K562 (cell line): ENCODE measurements around the gene RANGAP1. TPM values are rescaled to one million over a fixed set of nuclear protein-coding genes. Genes with fewer than 3 reads are reported as not detected.
A peak's percentile ranks its signal among the peaks of the same experiment; 100 is the strongest.

Experiments
- NR2C2 ChIP-seq, 2 experiments: fragments of 200-800 bp in 1 of 2; sonication (Bioruptor generic) in 1 of 2; sonication (generic) in 1 of 2; formaldehyde crosslinking in 1 of 2; IDR thresholded peaks; 2 replicates each; pipeline versions ENCODE4 v1.6.1 to v1.8.0; 2016 to 2022; ENCODE audit warnings: mild to moderate bottlenecking in 1 of 2, missing compliant biosample characterization in 1 of 2, missing genetic modification characterization in 1 of 2, missing genetic modification reagents in 1 of 2
- RBFOX2 ChIP-seq: fragments of 200-400 bp; formaldehyde crosslinking; IDR thresholded peaks from 2 replicates; pipeline ENCODE4 v1.6.1; 2017; ENCODE audit warnings: low read depth, mild to moderate bottlenecking, low read length, moderate library complexity
- ZKSCAN8 ChIP-seq: fragments of 200-800 bp; sonication (Bioruptor generic); IDR thresholded peaks from 2 replicates; pipeline ENCODE4 v1.6.1; 2016; ENCODE audit warnings: missing genetic modification characterization, missing compliant biosample characterization
- ZSCAN32 ChIP-seq: fragments of 450-650 bp; formaldehyde crosslinking; IDR thresholded peaks from 2 replicates; pipeline ENCODE4 v1.4.0; 2020; ENCODE audit warnings: mild to moderate bottlenecking, moderate library complexity
- polyA plus RNA-seq, 8 experiments: library from polyadenylated mRNA; depleted of rRNA in 4 of 8; stranded (reverse) in 5 of 8; unstranded in 3 of 8; fragments of >200 nt; fragmentation: Nextera tagmentation in 2 of 8; fragmentation: Illumina TruSeq in 1 of 8; extraction: Ambion mirVana in 2 of 8; extraction: Trizol in 1 of 8; gene quantifications; 2 replicates each; pipeline versions ENCODE4 v1.2.1 to v1.2.3, GENCODE V29; 2011 to 2014; ENCODE audit warnings: inconsistent platforms in 1 of 8, missing spikeins in 1 of 8
- total RNA-seq, 7 experiments: library from RNA; depleted of rRNA in 6 of 7; stranded (reverse); fragments of >200 nt in 6 of 7; fragmentation: Illumina TruSeq in 2 of 7; extraction: Trizol in 2 of 7; gene quantifications; 2 replicates each; pipeline versions ENCODE4 v1.2.1 to v1.2.3, GENCODE V29; 2011 to 2021; ENCODE audit warnings: low replicate concordance in 1 of 7
- TF ChIP-seq, protein P1 (sequence below): fragments of 250-450 bp; sonication (Bioruptor Pico); IDR thresholded peaks from 2 replicates; pipeline ENCODE4 v1.4.0; 2020
- TF ChIP-seq, protein P2 (sequence below): fragments of 200-800 bp; sonication (Bioruptor generic); IDR thresholded peaks from 2 replicates; pipeline ENCODE4 v1.6.1; 2016; ENCODE audit warnings: missing genetic modification characterization, missing compliant biosample characterization
- TF ChIP-seq, protein P3 (sequence below): sonication (generic); formaldehyde crosslinking; IDR thresholded peaks from 2 replicates; pipeline ENCODE4 v1.8.0; 2023; ENCODE audit warnings: mild to moderate bottlenecking, missing genetic modification reagents
- TF ChIP-seq, protein P4 (sequence below): fragments of 200-800 bp; sonication (Bioruptor generic); IDR thresholded peaks from 2 replicates; pipeline ENCODE4 v1.6.1; 2017; ENCODE audit warnings: missing genetic modification characterization, missing compliant biosample characterization

The RANGAP1 gene
- total and polyA plus RNA-seq, 9 of the 15 experiments (the other 6 are each of a cell fraction or from before 2014, with no cell fraction given) = 2.1 to 104 (median 50.6) TPM

DNA sequence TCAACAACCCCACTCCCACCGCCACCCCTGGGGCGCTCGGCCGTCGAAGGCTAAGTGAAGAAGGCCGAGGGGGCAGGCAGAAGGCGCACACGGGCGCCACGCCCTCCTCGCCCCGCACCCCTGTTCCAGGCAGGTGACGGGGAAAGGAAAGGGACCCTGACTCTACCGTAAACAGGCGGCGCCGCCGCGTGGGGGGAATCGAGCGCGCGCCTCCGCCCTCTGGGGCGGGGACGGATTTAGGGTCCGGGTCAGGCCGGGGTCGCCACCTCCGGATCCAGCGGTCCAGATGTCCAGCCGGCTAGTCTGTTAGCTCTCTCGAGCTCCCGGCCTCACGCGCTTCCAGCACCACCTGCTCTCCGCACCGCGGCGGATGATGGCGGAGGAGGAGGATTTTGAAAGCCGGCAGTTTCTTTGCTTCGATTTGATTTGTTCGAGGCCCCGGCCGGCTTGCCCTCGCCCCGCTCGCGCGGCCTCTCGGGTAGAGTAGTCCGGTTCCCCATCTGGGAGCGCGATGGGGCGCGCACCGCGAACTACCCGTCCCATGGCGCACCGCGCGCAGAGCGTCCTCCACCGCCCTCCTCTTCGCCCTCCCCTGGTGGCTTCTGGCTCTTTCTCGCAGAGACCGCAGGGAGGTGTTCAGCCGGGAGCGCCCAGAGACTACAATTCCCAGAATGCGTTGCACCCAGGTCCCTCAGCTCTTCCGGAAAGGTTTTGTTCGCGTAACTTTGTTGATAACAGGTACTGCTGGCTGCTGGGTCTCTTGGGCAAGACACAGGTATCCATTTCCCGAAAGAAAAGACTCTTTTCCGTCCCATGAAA lies at the start of gene RANGAP1 (continued):
- TF ChIP-seq, protein P1, sequence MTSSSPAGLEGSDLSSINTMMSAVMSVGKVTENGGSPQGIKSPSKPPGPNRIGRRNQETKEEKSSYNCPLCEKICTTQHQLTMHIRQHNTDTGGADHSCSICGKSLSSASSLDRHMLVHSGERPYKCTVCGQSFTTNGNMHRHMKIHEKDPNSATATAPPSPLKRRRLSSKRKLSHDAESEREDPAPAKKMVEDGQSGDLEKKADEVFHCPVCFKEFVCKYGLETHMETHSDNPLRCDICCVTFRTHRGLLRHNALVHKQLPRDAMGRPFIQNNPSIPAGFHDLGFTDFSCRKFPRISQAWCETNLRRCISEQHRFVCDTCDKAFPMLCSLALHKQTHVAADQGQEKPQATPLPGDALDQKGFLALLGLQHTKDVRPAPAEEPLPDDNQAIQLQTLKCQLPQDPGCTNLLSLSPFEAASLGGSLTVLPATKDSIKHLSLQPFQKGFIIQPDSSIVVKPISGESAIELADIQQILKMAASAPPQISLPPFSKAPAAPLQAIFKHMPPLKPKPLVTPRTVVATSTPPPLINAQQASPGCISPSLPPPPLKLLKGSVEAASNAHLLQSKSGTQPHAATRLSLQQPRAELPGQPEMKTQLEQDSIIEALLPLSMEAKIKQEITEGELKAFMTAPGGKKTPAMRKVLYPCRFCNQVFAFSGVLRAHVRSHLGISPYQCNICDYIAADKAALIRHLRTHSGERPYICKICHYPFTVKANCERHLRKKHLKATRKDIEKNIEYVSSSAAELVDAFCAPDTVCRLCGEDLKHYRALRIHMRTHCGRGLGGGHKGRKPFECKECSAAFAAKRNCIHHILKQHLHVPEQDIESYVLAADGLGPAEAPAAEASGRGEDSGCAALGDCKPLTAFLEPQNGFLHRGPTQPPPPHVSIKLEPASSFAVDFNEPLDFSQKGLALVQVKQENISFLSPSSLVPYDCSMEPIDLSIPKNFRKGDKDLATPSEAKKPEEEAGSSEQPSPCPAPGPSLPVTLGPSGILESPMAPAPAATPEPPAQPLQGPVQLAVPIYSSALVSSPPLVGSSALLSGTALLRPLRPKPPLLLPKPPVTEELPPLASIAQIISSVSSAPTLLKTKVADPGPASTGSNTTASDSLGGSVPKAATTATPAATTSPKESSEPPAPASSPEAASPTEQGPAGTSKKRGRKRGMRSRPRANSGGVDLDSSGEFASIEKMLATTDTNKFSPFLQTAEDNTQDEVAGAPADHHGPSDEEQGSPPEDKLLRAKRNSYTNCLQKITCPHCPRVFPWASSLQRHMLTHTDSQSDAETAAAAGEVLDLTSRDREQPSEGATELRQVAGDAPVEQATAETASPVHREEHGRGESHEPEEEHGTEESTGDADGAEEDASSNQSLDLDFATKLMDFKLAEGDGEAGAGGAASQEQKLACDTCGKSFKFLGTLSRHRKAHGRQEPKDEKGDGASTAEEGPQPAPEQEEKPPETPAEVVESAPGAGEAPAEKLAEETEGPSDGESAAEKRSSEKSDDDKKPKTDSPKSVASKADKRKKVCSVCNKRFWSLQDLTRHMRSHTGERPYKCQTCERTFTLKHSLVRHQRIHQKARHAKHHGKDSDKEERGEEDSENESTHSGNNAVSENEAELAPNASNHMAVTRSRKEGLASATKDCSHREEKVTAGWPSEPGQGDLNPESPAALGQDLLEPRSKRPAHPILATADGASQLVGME = 0 out of 2 replicates have a peak, but pooled peaks have one; percentile 48
- TF ChIP-seq, protein P2, sequence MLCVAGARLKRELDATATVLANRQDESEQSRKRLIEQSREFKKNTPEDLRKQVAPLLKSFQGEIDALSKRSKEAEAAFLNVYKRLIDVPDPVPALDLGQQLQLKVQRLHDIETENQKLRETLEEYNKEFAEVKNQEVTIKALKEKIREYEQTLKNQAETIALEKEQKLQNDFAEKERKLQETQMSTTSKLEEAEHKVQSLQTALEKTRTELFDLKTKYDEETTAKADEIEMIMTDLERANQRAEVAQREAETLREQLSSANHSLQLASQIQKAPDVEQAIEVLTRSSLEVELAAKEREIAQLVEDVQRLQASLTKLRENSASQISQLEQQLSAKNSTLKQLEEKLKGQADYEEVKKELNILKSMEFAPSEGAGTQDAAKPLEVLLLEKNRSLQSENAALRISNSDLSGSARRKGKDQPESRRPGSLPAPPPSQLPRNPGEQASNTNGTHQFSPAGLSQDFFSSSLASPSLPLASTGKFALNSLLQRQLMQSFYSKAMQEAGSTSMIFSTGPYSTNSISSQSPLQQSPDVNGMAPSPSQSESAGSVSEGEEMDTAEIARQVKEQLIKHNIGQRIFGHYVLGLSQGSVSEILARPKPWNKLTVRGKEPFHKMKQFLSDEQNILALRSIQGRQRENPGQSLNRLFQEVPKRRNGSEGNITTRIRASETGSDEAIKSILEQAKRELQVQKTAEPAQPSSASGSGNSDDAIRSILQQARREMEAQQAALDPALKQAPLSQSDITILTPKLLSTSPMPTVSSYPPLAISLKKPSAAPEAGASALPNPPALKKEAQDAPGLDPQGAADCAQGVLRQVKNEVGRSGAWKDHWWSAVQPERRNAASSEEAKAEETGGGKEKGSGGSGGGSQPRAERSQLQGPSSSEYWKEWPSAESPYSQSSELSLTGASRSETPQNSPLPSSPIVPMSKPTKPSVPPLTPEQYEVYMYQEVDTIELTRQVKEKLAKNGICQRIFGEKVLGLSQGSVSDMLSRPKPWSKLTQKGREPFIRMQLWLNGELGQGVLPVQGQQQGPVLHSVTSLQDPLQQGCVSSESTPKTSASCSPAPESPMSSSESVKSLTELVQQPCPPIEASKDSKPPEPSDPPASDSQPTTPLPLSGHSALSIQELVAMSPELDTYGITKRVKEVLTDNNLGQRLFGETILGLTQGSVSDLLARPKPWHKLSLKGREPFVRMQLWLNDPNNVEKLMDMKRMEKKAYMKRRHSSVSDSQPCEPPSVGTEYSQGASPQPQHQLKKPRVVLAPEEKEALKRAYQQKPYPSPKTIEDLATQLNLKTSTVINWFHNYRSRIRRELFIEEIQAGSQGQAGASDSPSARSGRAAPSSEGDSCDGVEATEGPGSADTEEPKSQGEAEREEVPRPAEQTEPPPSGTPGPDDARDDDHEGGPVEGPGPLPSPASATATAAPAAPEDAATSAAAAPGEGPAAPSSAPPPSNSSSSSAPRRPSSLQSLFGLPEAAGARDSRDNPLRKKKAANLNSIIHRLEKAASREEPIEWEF (CRISPR knock-in tag) = no peak
- TF ChIP-seq, protein P3, sequence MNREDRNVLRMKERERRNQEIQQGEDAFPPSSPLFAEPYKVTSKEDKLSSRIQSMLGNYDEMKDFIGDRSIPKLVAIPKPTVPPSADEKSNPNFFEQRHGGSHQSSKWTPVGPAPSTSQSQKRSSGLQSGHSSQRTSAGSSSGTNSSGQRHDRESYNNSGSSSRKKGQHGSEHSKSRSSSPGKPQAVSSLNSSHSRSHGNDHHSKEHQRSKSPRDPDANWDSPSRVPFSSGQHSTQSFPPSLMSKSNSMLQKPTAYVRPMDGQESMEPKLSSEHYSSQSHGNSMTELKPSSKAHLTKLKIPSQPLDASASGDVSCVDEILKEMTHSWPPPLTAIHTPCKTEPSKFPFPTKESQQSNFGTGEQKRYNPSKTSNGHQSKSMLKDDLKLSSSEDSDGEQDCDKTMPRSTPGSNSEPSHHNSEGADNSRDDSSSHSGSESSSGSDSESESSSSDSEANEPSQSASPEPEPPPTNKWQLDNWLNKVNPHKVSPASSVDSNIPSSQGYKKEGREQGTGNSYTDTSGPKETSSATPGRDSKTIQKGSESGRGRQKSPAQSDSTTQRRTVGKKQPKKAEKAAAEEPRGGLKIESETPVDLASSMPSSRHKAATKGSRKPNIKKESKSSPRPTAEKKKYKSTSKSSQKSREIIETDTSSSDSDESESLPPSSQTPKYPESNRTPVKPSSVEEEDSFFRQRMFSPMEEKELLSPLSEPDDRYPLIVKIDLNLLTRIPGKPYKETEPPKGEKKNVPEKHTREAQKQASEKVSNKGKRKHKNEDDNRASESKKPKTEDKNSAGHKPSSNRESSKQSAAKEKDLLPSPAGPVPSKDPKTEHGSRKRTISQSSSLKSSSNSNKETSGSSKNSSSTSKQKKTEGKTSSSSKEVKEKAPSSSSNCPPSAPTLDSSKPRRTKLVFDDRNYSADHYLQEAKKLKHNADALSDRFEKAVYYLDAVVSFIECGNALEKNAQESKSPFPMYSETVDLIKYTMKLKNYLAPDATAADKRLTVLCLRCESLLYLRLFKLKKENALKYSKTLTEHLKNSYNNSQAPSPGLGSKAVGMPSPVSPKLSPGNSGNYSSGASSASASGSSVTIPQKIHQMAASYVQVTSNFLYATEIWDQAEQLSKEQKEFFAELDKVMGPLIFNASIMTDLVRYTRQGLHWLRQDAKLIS (CRISPR knock-in tag) = 0 out of 2 replicates have a peak, but pooled peaks have one; percentile 0
- TF ChIP-seq ZKSCAN8 (CRISPR knock-in tag) (peak; percentile 65; the same call in 1 of the 2 replicates), NR2C2 (CRISPR knock-in tag; IDR thresholded peaks at IDR 0.05) (peak; percentile 85), NR2C2 (tag; IDR thresholded peaks at IDR 0.05) (peak; percentile 98), RBFOX2 (peak; percentile 98), ZSCAN32 (CRISPR knock-in tag) (no peak)
- TF ChIP-seq, protein P4, sequence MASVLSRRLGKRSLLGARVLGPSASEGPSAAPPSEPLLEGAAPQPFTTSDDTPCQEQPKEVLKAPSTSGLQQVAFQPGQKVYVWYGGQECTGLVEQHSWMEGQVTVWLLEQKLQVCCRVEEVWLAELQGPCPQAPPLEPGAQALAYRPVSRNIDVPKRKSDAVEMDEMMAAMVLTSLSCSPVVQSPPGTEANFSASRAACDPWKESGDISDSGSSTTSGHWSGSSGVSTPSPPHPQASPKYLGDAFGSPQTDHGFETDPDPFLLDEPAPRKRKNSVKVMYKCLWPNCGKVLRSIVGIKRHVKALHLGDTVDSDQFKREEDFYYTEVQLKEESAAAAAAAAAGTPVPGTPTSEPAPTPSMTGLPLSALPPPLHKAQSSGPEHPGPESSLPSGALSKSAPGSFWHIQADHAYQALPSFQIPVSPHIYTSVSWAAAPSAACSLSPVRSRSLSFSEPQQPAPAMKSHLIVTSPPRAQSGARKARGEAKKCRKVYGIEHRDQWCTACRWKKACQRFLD = peak; percentile 89
